ENCODE measurements around the gene WNT5A.

WNT5A gene

DNA sequence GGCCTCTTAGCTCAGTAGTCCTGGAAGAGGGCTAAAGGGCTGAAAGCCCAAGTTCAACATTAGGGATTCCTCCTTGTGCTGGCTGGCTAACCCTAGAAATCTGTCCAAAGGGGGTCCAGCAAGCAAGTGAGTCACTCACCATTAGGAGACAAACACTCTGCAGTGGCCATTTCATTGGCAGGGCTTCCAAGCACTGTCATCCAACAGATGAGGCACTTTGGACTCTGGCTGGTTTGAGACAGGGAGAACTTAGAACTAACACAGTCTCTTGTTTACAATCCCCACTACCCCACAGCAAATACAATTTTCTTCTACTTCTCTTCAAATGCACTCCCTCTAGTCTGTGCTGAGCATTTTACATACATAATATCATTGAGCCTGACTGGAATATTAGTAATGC, 10.1 kb upstream of the WNT5A start:
- TF ChIP-seq, protein P1, sequence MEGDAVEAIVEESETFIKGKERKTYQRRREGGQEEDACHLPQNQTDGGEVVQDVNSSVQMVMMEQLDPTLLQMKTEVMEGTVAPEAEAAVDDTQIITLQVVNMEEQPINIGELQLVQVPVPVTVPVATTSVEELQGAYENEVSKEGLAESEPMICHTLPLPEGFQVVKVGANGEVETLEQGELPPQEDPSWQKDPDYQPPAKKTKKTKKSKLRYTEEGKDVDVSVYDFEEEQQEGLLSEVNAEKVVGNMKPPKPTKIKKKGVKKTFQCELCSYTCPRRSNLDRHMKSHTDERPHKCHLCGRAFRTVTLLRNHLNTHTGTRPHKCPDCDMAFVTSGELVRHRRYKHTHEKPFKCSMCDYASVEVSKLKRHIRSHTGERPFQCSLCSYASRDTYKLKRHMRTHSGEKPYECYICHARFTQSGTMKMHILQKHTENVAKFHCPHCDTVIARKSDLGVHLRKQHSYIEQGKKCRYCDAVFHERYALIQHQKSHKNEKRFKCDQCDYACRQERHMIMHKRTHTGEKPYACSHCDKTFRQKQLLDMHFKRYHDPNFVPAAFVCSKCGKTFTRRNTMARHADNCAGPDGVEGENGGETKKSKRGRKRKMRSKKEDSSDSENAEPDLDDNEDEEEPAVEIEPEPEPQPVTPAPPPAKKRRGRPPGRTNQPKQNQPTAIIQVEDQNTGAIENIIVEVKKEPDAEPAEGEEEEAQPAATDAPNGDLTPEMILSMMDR (IDR thresholded peaks at IDR 0.05; ENCODE audit: borderline replicate concordance, insufficient read depth, low read depth, low read length): no peak
- H3K4me3 ChIP-seq (ENCODE audit: low read depth, low read length): no peak overlapping the region

DNA sequence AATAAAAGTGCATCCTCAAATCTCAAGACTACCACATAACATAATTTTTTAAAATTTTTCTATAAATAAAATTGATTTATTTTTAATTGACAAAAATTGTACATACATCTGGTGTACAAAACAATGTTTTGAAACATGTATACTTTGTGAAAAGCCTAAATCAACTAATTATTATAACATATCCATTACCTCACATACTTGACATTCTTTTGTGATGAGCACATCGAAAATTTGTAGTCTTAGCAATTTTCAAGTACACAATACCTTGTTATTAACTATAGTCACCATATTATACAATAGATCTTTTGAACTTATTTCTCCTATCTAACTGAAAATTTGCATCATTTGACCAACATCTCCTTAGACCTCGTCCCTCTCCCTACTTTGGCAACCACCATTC, 7.9 kb upstream of the WNT5A start:
- TF ChIP-seq, protein P1 (IDR thresholded peaks at IDR 0.05; ENCODE audit: borderline replicate concordance, insufficient read depth, low read depth, low read length): no peak
- no peak overlapping the region for H3K4me3 ChIP-seq (ENCODE audit: low read depth, low read length)

DNA sequence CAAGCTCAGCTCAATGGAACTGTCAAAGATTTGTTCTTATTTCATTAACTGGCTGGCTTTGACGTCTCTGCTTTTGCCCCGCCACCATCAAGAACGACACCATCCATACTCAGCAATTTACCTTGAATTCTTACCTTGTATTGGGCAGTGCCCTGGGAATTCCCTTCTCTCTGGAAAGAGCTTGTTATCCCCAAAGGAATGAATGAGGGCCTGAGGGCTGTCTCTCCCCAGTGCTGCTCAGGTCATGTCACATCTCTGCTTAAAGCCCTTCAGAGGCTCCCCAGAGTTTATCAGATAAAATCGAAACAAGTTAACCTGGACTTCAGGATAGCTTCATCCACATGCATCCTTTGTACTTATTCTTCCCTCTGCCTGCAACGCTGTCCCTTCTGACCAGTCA, 5.9 kb upstream of the WNT5A start:
- TF ChIP-seq, protein P1 (IDR thresholded peaks at IDR 0.05; ENCODE audit: borderline replicate concordance, insufficient read depth, low read depth, low read length): no peak

DNA sequence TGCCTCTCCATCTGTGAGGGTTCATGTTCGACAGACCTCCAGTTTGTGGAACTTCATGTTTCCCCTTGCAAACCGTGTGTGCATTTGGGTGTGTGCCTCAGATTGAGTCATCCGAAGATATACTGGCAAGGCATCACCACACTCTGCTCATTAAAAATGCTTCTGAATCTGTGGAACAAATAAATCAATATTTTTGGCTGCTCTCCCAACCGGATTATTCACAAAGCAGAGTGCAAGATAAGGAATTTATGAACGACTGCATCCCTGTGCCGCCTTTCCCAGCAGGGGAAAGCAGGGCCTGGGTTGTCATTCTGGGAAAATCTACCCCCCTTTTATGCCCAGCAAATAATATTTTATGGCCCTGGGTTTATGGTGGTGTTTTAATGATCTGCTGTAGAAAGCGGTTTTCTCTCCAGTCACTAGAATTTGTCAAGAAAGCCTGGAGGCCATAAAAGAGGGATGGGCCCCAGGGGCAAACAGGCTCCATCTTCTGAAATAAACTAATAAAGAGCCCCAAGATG, 4.2 kb upstream of the WNT5A start:
- TF ChIP-seq, protein P1 (IDR thresholded peaks at IDR 0.05; ENCODE audit: borderline replicate concordance, insufficient read depth, low read depth, low read length): no peak

More for the DNA sequence above, 5.9 kb upstream of the WNT5A start:
- H3K4me3 ChIP-seq (ENCODE audit: low read depth, low read length): no peak overlapping the region

DNA sequence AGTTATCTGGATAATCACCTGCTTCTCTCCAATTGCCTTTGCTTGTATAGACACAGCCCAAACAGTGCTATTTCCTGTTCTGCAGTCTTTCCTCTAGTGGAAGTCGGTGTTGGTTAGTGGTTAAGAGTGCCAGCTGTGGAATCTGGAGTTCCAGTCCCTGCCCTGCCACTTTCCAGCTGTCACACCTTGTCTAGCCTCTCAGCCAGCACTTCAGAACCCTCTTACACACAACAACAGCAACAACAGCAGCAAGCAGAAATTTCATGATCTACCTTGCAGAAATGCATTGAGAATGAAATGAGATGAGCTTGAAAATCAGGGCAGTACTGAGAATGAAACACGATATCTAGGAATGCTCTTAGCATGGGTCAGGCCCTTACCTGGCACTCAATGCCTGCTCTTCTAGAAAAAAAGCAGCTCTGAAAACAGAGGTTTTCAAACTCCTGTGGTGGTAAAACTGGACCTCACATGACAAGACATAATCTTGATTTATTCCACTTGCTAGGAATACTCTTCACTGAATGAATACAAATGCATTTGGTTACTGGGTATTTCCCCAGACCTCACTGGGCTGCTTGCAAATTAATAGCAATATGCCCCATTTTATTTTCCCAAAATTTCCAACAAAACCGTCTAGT, 3.3 kb upstream of the WNT5A start:
- no peak overlapping the region for H3K4me3 ChIP-seq (ENCODE audit: low read depth, low read length)

More for the DNA sequence above, 4.2 kb upstream of the WNT5A start:
- H3K4me3 ChIP-seq (ENCODE audit: low read depth, low read length): no peak overlapping the region

DNA sequence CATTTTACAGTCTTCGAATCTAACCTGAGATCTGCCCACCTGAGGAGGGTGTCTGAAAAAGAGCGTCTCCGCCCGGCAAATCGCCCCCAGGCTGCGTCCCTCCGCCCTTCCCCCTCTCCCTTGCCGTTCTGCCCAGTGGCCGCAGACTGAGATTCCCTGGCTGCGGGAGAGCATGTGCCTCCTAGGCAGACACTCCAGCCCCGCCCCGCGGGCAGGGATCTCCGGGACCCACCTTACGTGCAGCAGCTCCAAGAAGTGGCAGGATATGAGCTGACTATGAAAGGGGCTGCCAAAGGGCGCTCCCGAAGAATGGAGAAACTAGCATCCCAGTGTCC, 2.7 kb upstream of the WNT5A start:
- no peak overlapping the region for H3K4me3 ChIP-seq (ENCODE audit: low read depth, low read length)
- TF ChIP-seq, protein P1 (IDR thresholded peaks at IDR 0.05; ENCODE audit: borderline replicate concordance, insufficient read depth, low read depth, low read length): no peak

More for the DNA sequence above, 3.3 kb upstream of the WNT5A start:
- TF ChIP-seq, protein P1 (IDR thresholded peaks at IDR 0.05; ENCODE audit: borderline replicate concordance, insufficient read depth, low read depth, low read length): no peak

DNA sequence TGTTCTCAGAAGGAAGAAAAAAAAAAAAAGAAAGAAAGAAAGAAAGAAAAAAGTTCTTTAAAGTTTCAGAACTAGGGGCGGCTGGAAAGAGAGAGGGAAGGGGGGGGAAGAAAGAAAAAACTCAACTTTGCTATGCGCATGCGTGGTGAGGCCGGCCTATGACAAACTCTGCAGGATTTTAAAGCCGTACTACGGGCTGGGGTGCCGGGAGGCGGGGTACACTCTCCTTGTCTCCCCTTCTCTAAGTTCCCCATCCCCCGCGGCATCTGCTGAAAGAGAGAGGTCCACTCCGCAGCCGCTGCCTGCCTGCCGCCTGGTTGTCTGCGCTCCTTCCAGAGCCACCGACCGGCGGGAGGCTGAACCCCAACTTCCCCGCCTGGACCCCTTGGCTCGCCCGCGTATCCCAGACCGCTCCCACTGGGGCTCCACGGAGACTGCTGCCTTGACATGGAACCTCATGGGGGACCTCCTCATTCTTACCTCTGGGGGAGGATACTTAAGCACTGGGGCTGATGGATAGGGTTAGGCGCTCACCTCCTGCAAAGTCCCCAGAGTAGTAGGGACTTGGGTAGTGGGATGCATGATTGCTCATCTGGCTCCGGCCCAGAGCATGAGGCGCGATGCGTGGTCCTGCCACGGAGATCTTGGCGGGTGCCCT, 1.4 kb upstream of the WNT5A start:
- TF ChIP-seq, protein P1 (IDR thresholded peaks at IDR 0.05; ENCODE audit: borderline replicate concordance, insufficient read depth, low read depth, low read length): no peak
- H3K4me3 ChIP-seq (ENCODE audit: low read depth, low read length): peak overlapping the region; percentile 70

Measured in GM12875 (cell line).